Measurements from ENCODE around the gene NDST3.

GRCh38 chr4:118077767-118078105 lies 43.5 kb downstream of the NDST3 start:
- TF ChIP-seq CTCF (IDR thresholded peaks at IDR 0.05) (no peak), POLR2A (IDR thresholded peaks at IDR 0.05) (no peak)
